H1 (cell line): ENCODE data around the gene UQCC3. TPM values are rescaled to one million over a fixed set of nuclear protein-coding genes. Genes with fewer than 3 reads are reported as not detected.

Experiments
- CTCF ChIA-PET: fragments of 300-600 bp; sonication (Branson Sonifier 250); formaldehyde crosslinking; loops from one replicate; lab custom pipeline; 2021; ENCODE audit not compliant: partially characterized antibody; lab: Charles Lee
- POLR2A ChIA-PET: fragments of 300-600 bp; sonication (Branson Sonifier 250); formaldehyde crosslinking; loops from one replicate; lab custom pipeline; 2021; ENCODE audit warnings: inconsistent platforms; ENCODE audit not compliant: partially characterized antibody; lab: Charles Lee
- DNase-seq, 2 experiments: peaks; one replicate each; pipeline versions ENCODE4 v3.0.0 to v3.0.0-alpha.2; 2010 to 2022; ENCODE audit warnings: low spot score in 2 of 2, low read depth in 1 of 2, mixed read lengths in 1 of 2
- FAIRE-seq: peaks from 2 replicates; lab custom pipeline; 2011; peaks lifted over from hg19 to GRCh38; lab: Jason Lieb, UNC
- H2AFZ ChIP-seq: 2 replicates; pipeline ENCODE4 v1.8.1; 2012; ENCODE audit warnings: low read length, inconsistent platforms
- H2AK5ac ChIP-seq: 2 replicates; pipeline ENCODE4 v1.6.1; 2013; ENCODE audit warnings: low read depth, low read length
- H2BK120ac ChIP-seq: replicated peaks from 2 replicates; pipeline ENCODE3; 2013; ENCODE audit warnings: low read depth, low read length, inconsistent platforms
- H2BK12ac ChIP-seq: 2 replicates; pipeline ENCODE4 v1.6.1; 2013; ENCODE audit warnings: low read depth, low read length
- H2BK15ac ChIP-seq: 2 replicates; pipeline ENCODE4 v1.6.1; 2013; ENCODE audit warnings: low read length
- H2BK20ac ChIP-seq: 2 replicates; pipeline ENCODE4 v1.6.1; 2013; ENCODE audit warnings: low read length
- H2BK5ac ChIP-seq: 2 replicates; pipeline ENCODE4 v1.6.1; 2013; ENCODE audit warnings: low read depth, low read length
- H3K14ac ChIP-seq: 2 replicates; pipeline ENCODE4 v1.6.1; 2013; ENCODE audit warnings: inconsistent platforms; ENCODE audit not compliant: insufficient read length
- H3K18ac ChIP-seq: 2 replicates; pipeline ENCODE4 v1.6.1; 2013; ENCODE audit warnings: low read length; ENCODE audit errors: extremely low read depth
- H3K23ac ChIP-seq: 2 replicates; pipeline ENCODE4 v1.6.1; 2013; ENCODE audit warnings: inconsistent platforms; ENCODE audit not compliant: insufficient read length
- H3K23me2 ChIP-seq: 2 replicates; pipeline ENCODE4 v1.6.1; 2013; ENCODE audit warnings: low read depth, low read length
- H3K27ac ChIP-seq: 2 replicates; pipeline ENCODE4 v1.6.1; 2011; ENCODE audit warnings: low read depth, low read length, inconsistent platforms
- H3K27me3 ChIP-seq, 4 experiments: replicated peaks in 1 of 4; 1 replicate in 1 of 4; 2 replicates in 3 of 4; pipeline versions ENCODE4 v1.6.1 to v1.8.1; 2011 to 2013; ENCODE audit warnings: low read length in 3 of 4, mild to moderate bottlenecking in 3 of 4, inconsistent platforms in 2 of 4, mixed read lengths in 2 of 4, moderate library complexity in 1 of 4; ENCODE audit not compliant: control insufficient read depth in 3 of 4, insufficient read depth in 3 of 4; ENCODE audit errors: extremely low read depth in 1 of 4
- H3K36me3 ChIP-seq, 4 experiments: 2 replicates each; pipeline versions ENCODE4 v1.6.1 to v1.8.1; 2011 to 2013; ENCODE audit warnings: mild to moderate bottlenecking in 4 of 4, low read length in 3 of 4, moderate library complexity in 2 of 4, control low read depth in 1 of 4, inconsistent platforms in 1 of 4; ENCODE audit not compliant: insufficient read depth in 4 of 4, control insufficient read depth in 2 of 4
- H3K4ac ChIP-seq: replicated peaks from 2 replicates; pipeline ENCODE3; 2013; ENCODE audit warnings: low read length, low read depth, mixed read lengths, inconsistent platforms; ENCODE audit not compliant: insufficient read length
- H3K4me1 ChIP-seq, 4 experiments: replicated peaks in 1 of 4; 1 replicate in 1 of 4; 2 replicates in 3 of 4; pipeline versions ENCODE4 v1.6.1 to v1.8.1; 2011 to 2013; ENCODE audit warnings: low read length in 3 of 4, inconsistent platforms in 2 of 4, mixed read lengths in 1 of 4; ENCODE audit not compliant: insufficient read depth in 4 of 4, control insufficient read depth in 3 of 4
- H3K4me2 ChIP-seq, 2 experiments: 2 replicates each; pipeline versions ENCODE4 v1.6.1 to v1.8.1; 2011 to 2013; ENCODE audit warnings: low read depth in 2 of 2, low read length in 2 of 2, control low read depth in 1 of 2, inconsistent platforms in 1 of 2, mild to moderate bottlenecking in 1 of 2; ENCODE audit not compliant: insufficient read depth in 1 of 2
- H3K4me3 ChIP-seq, 4 experiments: fragments of 200-600, 300-600 bp in 1 of 4; sonication (generic), shearing (Covaris generic), sonication (Bioruptor Twin) in 1 of 4; 2 replicates each; pipeline versions ENCODE4 v1.5.1 to v1.8.1; 2011 to 2016; ENCODE audit warnings: low read length in 4 of 4, low read depth in 3 of 4, control low read depth in 2 of 4, inconsistent platforms in 2 of 4, mild to moderate bottlenecking in 2 of 4, mixed read lengths in 1 of 4, moderate library complexity in 1 of 4; ENCODE audit not compliant: insufficient read depth in 2 of 4; ENCODE audit errors: extremely low read depth in 1 of 4
- H3K56ac ChIP-seq: replicated peaks from 2 replicates; pipeline ENCODE3; 2013; ENCODE audit warnings: low read depth, mild to moderate bottlenecking, mixed read lengths, low read length, inconsistent platforms; ENCODE audit not compliant: insufficient read length
- H3K79me1 ChIP-seq: 2 replicates; pipeline ENCODE4 v1.6.1; 2013; ENCODE audit warnings: low read depth, low read length, control low read depth
- H3K79me2 ChIP-seq, 2 experiments: 2 replicates each; pipeline versions ENCODE4 v1.6.1 to v1.8.1; 2012 to 2013; ENCODE audit warnings: low read length in 2 of 2, mild to moderate bottlenecking in 2 of 2, inconsistent platforms in 1 of 2; ENCODE audit not compliant: insufficient read depth in 2 of 2, control insufficient read depth in 1 of 2
- H3K9ac ChIP-seq, 4 experiments: replicated peaks in 1 of 4; 1 replicate in 1 of 4; 2 replicates in 3 of 4; pipeline versions ENCODE4 v1.6.1 to v1.8.1; 2011 to 2013; ENCODE audit warnings: low read depth in 3 of 4, low read length in 3 of 4, control low read depth in 2 of 4, mild to moderate bottlenecking in 2 of 4, moderate library complexity in 2 of 4, inconsistent platforms in 1 of 4; ENCODE audit errors: extremely low read depth in 1 of 4
- H3K9me3 ChIP-seq, 2 experiments: 2 replicates each; pipeline versions ENCODE4 v1.6.1 to v1.8.1; 2012 to 2013; ENCODE audit warnings: mild to moderate bottlenecking in 2 of 2, moderate library complexity in 2 of 2, control low read depth in 1 of 2, inconsistent platforms in 1 of 2, low read depth in 1 of 2, low read length in 1 of 2, mixed read lengths in 1 of 2; ENCODE audit not compliant: insufficient read depth in 2 of 2
- H4K20me1 ChIP-seq, 2 experiments: replicated peaks in 1 of 2; 2 replicates each; pipeline versions ENCODE3 to v1.8.1; 2011 to 2013; ENCODE audit warnings: inconsistent platforms in 2 of 2, low read length in 2 of 2, mild to moderate bottlenecking in 1 of 2; ENCODE audit not compliant: insufficient read depth in 2 of 2, control insufficient read depth in 1 of 2
- H4K5ac ChIP-seq: 2 replicates; pipeline ENCODE4 v1.6.1; 2013; ENCODE audit warnings: low read length, low read depth, mixed read lengths, inconsistent platforms; ENCODE audit not compliant: insufficient read length
- H4K8ac ChIP-seq: 2 replicates; pipeline ENCODE4 v1.8.0; 2013; ENCODE audit warnings: mild to moderate bottlenecking, moderate library complexity, low read length, inconsistent platforms; ENCODE audit not compliant: insufficient read depth; ENCODE audit errors: extremely low read depth
- H4K91ac ChIP-seq: replicated peaks from 2 replicates; pipeline ENCODE3; 2013; ENCODE audit warnings: low read length, mixed read lengths, inconsistent platforms; ENCODE audit not compliant: insufficient read length
- NANOG ChIP-seq: IDR thresholded peaks from 2 replicates; pipeline ENCODE4 v1.6.1; 2011; ENCODE audit warnings: low read length, low read depth, mild to moderate bottlenecking, inconsistent platforms; ENCODE audit not compliant: insufficient read depth, poor library complexity, severe bottlenecking
- RAD21 ChIP-seq, 2 experiments: IDR thresholded peaks in 1 of 2; conservative IDR thresholded peaks in 1 of 2; 2 replicates each; pipeline ENCODE4 v1.6.1; 2011; ENCODE audit warnings: low read depth in 2 of 2, low read length in 2 of 2, improper control_type of control experiment in 1 of 2, inconsistent platforms in 1 of 2, mild to moderate bottlenecking in 1 of 2, moderate library complexity in 1 of 2
- WGBS, 2 experiments: shearing (Covaris generic) in 1 of 2; methylation state at CpG; one replicate each; pipeline versions ENCODE4 v1.1.6 to v1.1.7; 2013 to 2015; ENCODE audit warnings: low lambda C conversion rate in 2 of 2, mixed read lengths in 2 of 2, inconsistent platforms in 1 of 2, low coverage in 1 of 2, missing lambda C conversion rate in 1 of 2; ENCODE audit not compliant: insufficient replicate concordance in 2 of 2, insufficient coverage in 1 of 2, insufficient read length in 1 of 2; ENCODE audit errors: extremely low coverage in 1 of 2, missing lambda C conversion rate in 1 of 2; 5-methylcytosine and 5-hydroxymethylcytosine counted together
- polyA plus RNA-seq, 7 experiments: library from polyadenylated mRNA; depleted of rRNA in 3 of 7; stranded (reverse) in 5 of 7; unstranded in 2 of 7; fragments of >200 nt in 5 of 7; fragments of 200-250 nt in 2 of 7; gene quantifications; 1 replicate in 5 of 7; 2 replicates in 1 of 7; 4 replicates in 1 of 7; pipeline versions ENCODE4 v1.2.1 to v1.2.3, GENCODE V29; 2011 to 2013; ENCODE audit warnings: missing spikeins in 2 of 7, mixed read lengths in 2 of 7
- total RNA-seq: library from RNA; stranded (reverse); fragmentation: NEBNext Ultra II Directional; extraction: Animal tissue kit (Norgen Biotek cat#: 25700); gene quantifications from 2 replicates; pipeline ENCODE4 v1.2.1, GENCODE V29; 2021

UQCC3 gene
- total and polyA plus RNA-seq, 2 of the 8 experiments (the other 6 are each of a cell fraction or from before 2014, with no cell fraction given) = 14.2 to 15.7 TPM

DNA sequence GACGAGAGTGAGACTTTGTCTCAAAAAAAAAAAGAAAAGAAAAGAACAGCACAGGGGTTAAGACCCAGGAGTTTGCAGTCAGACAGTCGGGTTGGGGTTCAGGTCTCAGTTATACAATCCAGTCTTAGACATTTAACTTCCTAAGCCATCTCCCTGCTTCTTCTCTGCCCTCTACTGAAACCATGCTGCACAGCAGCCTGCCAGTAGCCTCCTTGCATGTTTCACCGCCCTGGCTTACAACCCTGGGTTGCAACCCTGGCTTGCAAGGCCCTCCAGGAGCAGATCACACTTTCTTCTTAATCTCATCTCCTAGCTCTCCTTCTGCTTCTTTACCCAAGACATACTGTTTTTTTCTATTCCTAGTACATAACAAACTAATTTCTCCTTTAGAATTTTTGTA is 43.8 kb upstream of the UQCC3 start:
- Histone ChIP-seq H3K79me2 (no peaks in the 10 kb centered on the region), H3K4ac (no peak overlapping the region), H3K4me2 (no peak overlapping the region), H2BK5ac (no peak overlapping the region), H3K23me2 (no peaks in the 10 kb centered on the region), H2BK15ac (no peak overlapping the region), H2BK120ac (no peak overlapping the region), H4K91ac (no peak overlapping the region), H3K79me1 (no peaks in the 10 kb centered on the region), H3K9me3 (no peaks in the 10 kb centered on the region), H3K27me3 (no peaks in the 10 kb centered on the region), H3K56ac (no peak overlapping the region), H3K18ac (no peak overlapping the region), H3K4me1 (no peaks in the 10 kb centered on the region), H4K5ac (no peak overlapping the region), H3K36me3 (peaks cover 50 to 72% (median 62%) of the 10 kb centered on the region in 4 experiments), H4K20me1 (peaks cover 4 to 9% of the 10 kb centered on the region in 2 experiments), H2BK20ac (no peak overlapping the region), H3K27ac (no peak overlapping the region), H3K9ac (no peak overlapping the region), H2BK12ac (no peak overlapping the region), H2AFZ (no peak overlapping the region), H2AK5ac (no peak overlapping the region), H3K23ac (no peak overlapping the region), H3K14ac (no peak overlapping the region), H4K8ac (no peak overlapping the region), H3K4me3 (no peak overlapping the region)
- TF ChIP-seq RAD21 (IDR thresholded peaks at IDR 0.05 in 1 of 2, conservative IDR thresholded peaks at IDR 0.05 in 1 of 2; ENCODE audit: low read depth in 2 of 2, low read length in 2 of 2) = peak in 1 of 2 experiments; percentile 12; a peak in 1 of 4 replicates
- no peak for TF ChIP-seq NANOG
- WGBS, 2 experiments = 91% methylated on average over 3 of the region's 3 CpGs; no CpG with 5 or more reads in 1 of the 2 experiments
- FAIRE-seq (no peak), DNase-seq (no peak)
- CTCF ChIA-PET = interaction anchor here (1.1 to 1.8 kb wide), 4 partner anchors 16 to 233 kb away, joined by 3 to 5 read pairs (median 4); partner anchors contain the start of gene TUT1
- POLR2A ChIA-PET = interaction anchor here (0.6 to 1.2 kb wide), 4 partner anchors 56 to 266 kb away, joined by 3 read pairs; partner anchors contain the start of gene HNRNPUL2
